PC-9 (cell line): ENCODE data around the gene IFT20. TPM values are rescaled to one million over a fixed set of nuclear protein-coding genes. Genes with fewer than 3 reads are reported as not detected.

Experiments
- BruUV-seq: library from RNA; stranded (reverse); fragments of 400-500 nt; replicated peaks from 2 replicates; lab custom pipeline; 2021; lab: Mats Ljungman, UMichigan
- CTCF ChIA-PET: fragments of 300-600 bp; sonication (Branson Sonifier 250); formaldehyde crosslinking; loops from one replicate; lab custom pipeline; 2022; ENCODE audit warnings: antibody characterized with exemption; lab: Charles Lee
- POLR2A ChIA-PET: fragments of 300-600 bp; sonication (Branson Sonifier 250); formaldehyde crosslinking; loops from one replicate; lab custom pipeline; 2022; ENCODE audit warnings: antibody characterized with exemption; ENCODE audit not compliant: unreplicated experiment; lab: Charles Lee
- DNase-seq, 2 experiments: peaks; one replicate each; pipeline versions ENCODE4 v3.0.0 to v3.0.0-alpha.2; 2015 to 2022; ENCODE audit warnings: mixed read lengths in 1 of 2
- H2AFZ ChIP-seq: fragments of 200-600 bp; sonication (generic); 2 replicates; pipeline ENCODE4 v1.8.1; 2017; ENCODE audit warnings: antibody characterized with exemption
- H3F3A ChIP-seq: fragments of 200-600 bp; sonication (generic); 2 replicates; pipeline ENCODE4 v1.8.1; 2017; ENCODE audit warnings: antibody characterized with exemption, mild to moderate bottlenecking, low read depth; ENCODE audit not compliant: insufficient read depth
- H3K27ac ChIP-seq: fragments of 200-600 bp; sonication (generic); 2 replicates; pipeline ENCODE4 v1.6.1; 2016; ENCODE audit warnings: mixed run types
- H3K27me3 ChIP-seq: fragments of 200-600 bp; sonication (generic); 2 replicates; pipeline ENCODE4 v1.6.1; 2016; ENCODE audit warnings: low read depth, mixed run types; ENCODE audit not compliant: insufficient read depth
- H3K36me3 ChIP-seq: fragments of 200-600 bp; sonication (generic); 2 replicates; pipeline ENCODE4 v1.6.1; 2016; ENCODE audit warnings: low read depth, mixed run types
- H3K4me1 ChIP-seq: fragments of 200-600 bp; sonication (generic); replicated peaks from 2 replicates; pipeline ENCODE4 v1.6.1; 2016; ENCODE audit warnings: mixed run types; ENCODE audit not compliant: insufficient read depth
- H3K4me2 ChIP-seq: fragments of 200-600 bp; sonication (generic); 2 replicates; pipeline ENCODE4 v1.6.1; 2017; ENCODE audit warnings: mixed run types
- H3K4me3 ChIP-seq: fragments of 200-600 bp; sonication (generic); 2 replicates; pipeline ENCODE4 v1.6.1; 2016; ENCODE audit warnings: mixed run types
- H3K79me2 ChIP-seq: fragments of 200-600 bp; sonication (generic); 2 replicates; pipeline ENCODE4 v1.6.1; 2017; ENCODE audit warnings: low read depth, mixed run types
- H3K9me2 ChIP-seq: fragments of 200-600 bp; sonication (generic); 2 replicates; pipeline ENCODE4 v1.8.1; 2017; ENCODE audit warnings: mild to moderate bottlenecking; ENCODE audit not compliant: insufficient read depth
- H3K9me3 ChIP-seq: fragments of 200-600 bp; sonication (generic); 2 replicates; pipeline ENCODE4 v1.8.1; 2016; ENCODE audit warnings: low read depth; ENCODE audit not compliant: insufficient read depth
- H4K20me1 ChIP-seq: fragments of 200-600 bp; sonication (generic); 2 replicates; pipeline ENCODE4 v1.8.1; 2017; ENCODE audit not compliant: insufficient read depth
- CTCF ChIP-seq: fragments of 200-600 bp; sonication (generic); conservative IDR thresholded peaks from 2 replicates; pipeline ENCODE4 v1.6.1; 2017; ENCODE audit warnings: mixed run types, antibody characterized with exemption, mild to moderate bottlenecking, moderate library complexity
- EZH2 ChIP-seq: fragments of 200-600 bp; sonication (generic); IDR thresholded peaks from 2 replicates; pipeline ENCODE4 v1.8.0; 2017; ENCODE audit warnings: antibody characterized with exemption, low read depth
- intact Hi-C: fragments of 100-400 bp; cut with micrococcal nuclease; formaldehyde crosslinking; loops from one replicate; pipeline ENCODE4 v1.10.0; 2022; ENCODE audit not compliant: unreplicated experiment
- total RNA-seq: library from RNA; stranded (reverse); gene quantifications from 2 replicates; pipeline ENCODE4 v1.2.3, GENCODE V29; 2021

The IFT20 gene
- total RNA-seq, 1 experiment from 2014 or later = 42.3 TPM

GRCh38 chr17:28369684-28370034 lies 34.4 kb upstream of the IFT20 start:
- intact Hi-C loops = no loop called here
- no peak overlapping the region for H2AFZ ChIP-seq
- TF ChIP-seq CTCF (no peak), EZH2 (no peak)
- no peaks in the 10 kb centered on the region for H3K9me2 ChIP-seq
- no peak overlapping the region for H3K4me3 ChIP-seq
- DNase-seq = no peak
- no peaks in the 10 kb centered on the region; the same call in 1 of the 2 replicates for H4K20me1 ChIP-seq
- H3K27ac ChIP-seq = no peak overlapping the region
- no TSS peak for BruUV-seq
- peaks cover 18% of the 10 kb centered on the region for H3K4me1 ChIP-seq
- ChIA-PET CTCF (interaction anchor here (0.6 kb wide), 2 partner anchors 46 to 122 kb away, joined by 3 to 5 read pairs; no protein-coding TSS in a partner anchor), POLR2A (interaction anchor here (1.4 kb wide), 1 partner anchor 12 kb away, joined by 6 read pairs; the partner anchor contains the start of gene POLDIP2)
- H3F3A ChIP-seq = peaks cover 17% of the 10 kb centered on the region; the same call in 1 of the 2 replicates
- no peaks in the 10 kb centered on the region for H3K36me3 ChIP-seq
- H3K27me3 ChIP-seq = no peaks in the 10 kb centered on the region
- peak overlapping the region; percentile 46 for H3K4me2 ChIP-seq
- no peaks in the 10 kb centered on the region for H3K9me3 ChIP-seq
- H3K79me2 ChIP-seq = no peaks in the 10 kb centered on the region

- CTCF ChIA-PET = no interaction called here
- Histone ChIP-seq H3K4me3 (no peak overlapping the region), H3K27ac (no peak overlapping the region), H3K4me1 (peaks cover 18% of the 10 kb centered on the region), H3K79me2 (no peaks in the 10 kb centered on the region), H3K9me3 (no peaks in the 10 kb centered on the region), H2AFZ (no peak overlapping the region), H3F3A (peaks cover 17% of the 10 kb centered on the region; the same call in 1 of the 2 replicates), H3K9me2 (no peaks in the 10 kb centered on the region), H3K27me3 (no peaks in the 10 kb centered on the region), H4K20me1 (no peaks in the 10 kb centered on the region; the same call in 1 of the 2 replicates), H3K4me2 (no peak overlapping the region), H3K36me3 (no peaks in the 10 kb centered on the region)
- no TSS peak for BruUV-seq
- TF ChIP-seq CTCF = no peak
- no peak for TF ChIP-seq EZH2
- POLR2A ChIA-PET = interaction anchor here (1.4 kb wide), 1 partner anchor 12 kb away, joined by 6 read pairs; the partner anchor contains the start of gene POLDIP2
- no peak for DNase-seq
- intact Hi-C loops = no loop called here
Observed at GRCh38 chr17:28368915-28369683, 33.8 kb upstream of the IFT20 start.

- intact Hi-C loops = no loop called here
- Histone ChIP-seq H3K79me2 (no peaks in the 10 kb centered on the region), H3K36me3 (0 out of 2 replicates have a peak, but pooled peaks cover 4% of the 10 kb centered on the region), H3K4me1 (peaks cover 18% of the 10 kb centered on the region), H4K20me1 (no peaks in the 10 kb centered on the region; the same call in 1 of the 2 replicates), H3K4me2 (no peak overlapping the region), H3K9me2 (no peaks in the 10 kb centered on the region), H3K9me3 (no peaks in the 10 kb centered on the region), H2AFZ (no peak overlapping the region), H3K27me3 (no peaks in the 10 kb centered on the region), H3K27ac (no peak overlapping the region), H3K4me3 (no peak overlapping the region), H3F3A (peaks cover 17% of the 10 kb centered on the region; the same call in 1 of the 2 replicates)
- TF ChIP-seq CTCF = no peak
- no peak for TF ChIP-seq EZH2
- CTCF ChIA-PET = no interaction called here
- POLR2A ChIA-PET = no interaction called here
- no peak for DNase-seq
- no TSS peak for BruUV-seq
Observed at GRCh38 chr17:28368306-28368831, 33.1 kb upstream of the IFT20 start.
